Keratinocyte (primary cell): Measurements from ENCODE around the gene ARCN1. TPM values are rescaled to one million over a fixed set of nuclear protein-coding genes. Genes with fewer than 3 reads are reported as not detected.

Experiments
- DNase-seq: peaks from one replicate; pipeline ENCODE4 v3.0.0-alpha.2; 2011; ENCODE audit warnings: low read depth, missing footprints, low spot score
- FAIRE-seq: peaks from 2 replicates; lab custom pipeline; 2011; peaks lifted over from hg19 to GRCh38; lab: Jason Lieb, UNC
- H2AFZ ChIP-seq: 2 replicates; pipeline ENCODE4 v1.6.0; 2012; ENCODE audit warnings: low read length, control low read depth, inconsistent platforms; ENCODE audit not compliant: control insufficient read depth
- H3K27ac ChIP-seq: 2 replicates; pipeline ENCODE4 v1.5.1; 2011; ENCODE audit warnings: low read length; ENCODE audit not compliant: control insufficient read depth, insufficient read depth
- H3K27me3 ChIP-seq: 3 replicates; pipeline ENCODE4 v1.6.0; 2011; ENCODE audit warnings: low read length; ENCODE audit not compliant: control insufficient read depth, insufficient read depth; ENCODE audit errors: extremely low read depth
- H3K36me3 ChIP-seq, 2 experiments: 2 replicates in 1 of 2; 3 replicates in 1 of 2; pipeline ENCODE4 v1.5.1; 2011; ENCODE audit warnings: low read length in 2 of 2, mild to moderate bottlenecking in 1 of 2; ENCODE audit not compliant: control insufficient read depth in 2 of 2, insufficient read depth in 2 of 2; ENCODE audit errors: extremely low read depth in 1 of 2
- H3K4me1 ChIP-seq: 3 replicates; pipeline ENCODE4 v1.5.1; 2011; ENCODE audit warnings: low read length; ENCODE audit not compliant: control insufficient read depth, insufficient read depth; ENCODE audit errors: extremely low read depth
- H3K4me2 ChIP-seq: 3 replicates; pipeline ENCODE4 v1.6.0; 2011; ENCODE audit warnings: low read depth, low read length; ENCODE audit not compliant: control insufficient read depth, insufficient read depth; ENCODE audit errors: extremely low read depth
- H3K4me3 ChIP-seq, 3 experiments: fragments of 200-600 bp in 1 of 3; sonication (generic) in 1 of 3; 2 replicates in 2 of 3; 3 replicates in 1 of 3; pipeline ENCODE4 v1.5.1; 2011 to 2016; ENCODE audit warnings: low read length in 3 of 3, mild to moderate bottlenecking in 3 of 3, control low read depth in 2 of 3, inconsistent platforms in 1 of 3, low read depth in 1 of 3, mixed read lengths in 1 of 3, mixed run types in 1 of 3, moderate library complexity in 1 of 3; ENCODE audit not compliant: control insufficient read depth in 2 of 3, insufficient read depth in 2 of 3; ENCODE audit errors: extremely low read depth in 1 of 3
- H3K79me2 ChIP-seq: 2 replicates; pipeline ENCODE4 v1.6.0; 2012; ENCODE audit warnings: low read length; ENCODE audit not compliant: control insufficient read depth, insufficient read depth
- H3K9ac ChIP-seq: 3 replicates; pipeline ENCODE4 v1.6.0; 2011; ENCODE audit warnings: low read length; ENCODE audit not compliant: control insufficient read depth, insufficient read depth; ENCODE audit errors: extremely low read depth
- H3K9me1 ChIP-seq: 3 replicates; pipeline ENCODE4 v1.6.0; 2011; ENCODE audit warnings: low read length; ENCODE audit not compliant: control insufficient read depth, insufficient read depth; ENCODE audit errors: extremely low read depth
- H3K9me3 ChIP-seq: 2 replicates; pipeline ENCODE4 v1.5.1; 2012; ENCODE audit warnings: low read depth, low read length; ENCODE audit not compliant: control insufficient read depth
- H4K20me1 ChIP-seq: 3 replicates; pipeline ENCODE4 v1.6.0; 2011; ENCODE audit warnings: low read length; ENCODE audit not compliant: control insufficient read depth, insufficient read depth; ENCODE audit errors: extremely low read depth
- CTCF ChIP-seq, 3 experiments: IDR thresholded peaks in 1 of 3; conservative IDR thresholded peaks in 1 of 3; optimal IDR thresholded peaks in 1 of 3; 2 replicates in 2 of 3; 3 replicates in 1 of 3; pipeline versions ENCODE3 to v1.5.1; 2011; ENCODE audit warnings: low read length in 3 of 3, mild to moderate bottlenecking in 3 of 3, moderate library complexity in 2 of 3, control low read depth in 1 of 3, inconsistent platforms in 1 of 3; ENCODE audit not compliant: insufficient read depth in 2 of 3; ENCODE audit errors: extremely low read depth in 1 of 3
- EZH2 ChIP-seq: IDR thresholded peaks from one replicate; pipeline ENCODE4 v1.6.1; 2012; ENCODE audit warnings: inconsistent platforms, mild to moderate bottlenecking, low read length, moderate library complexity
- dilution Hi-C: fragments of 300-500 bp; cut with MboI; formaldehyde crosslinking; loops from one replicate; pipeline ENCODE4 v1.7.0; 2020; ENCODE audit warnings: low sequenced_read_pairs; ENCODE audit not compliant: extremely low pct_ligation_motif_present
- polyA plus RNA-seq, 5 experiments: library from polyadenylated mRNA; depleted of rRNA in 3 of 5; stranded (reverse) in 3 of 5; stranded (forward) in 1 of 5; unstranded in 1 of 5; fragments of >200 nt; gene quantifications; 1 replicate in 1 of 5; 2 replicates in 3 of 5; 3 replicates in 1 of 5; pipeline versions ENCODE4 v1.2.1 to v1.2.3, GENCODE V29; 2011 to 2012; ENCODE audit warnings: missing spikeins in 2 of 5, low read depth in 1 of 5, low replicate concordance in 1 of 5

The ARCN1 gene
- polyA plus RNA-seq, 1 donor (not counting 4 experiments of a cell fraction or from before 2014, with no cell fraction given), result 150 TPM

- H3K4me1 ChIP-seq, result peaks cover 2% of the 10 kb centered on the region
- H3K4me2 ChIP-seq, result no peak overlapping the region
- H3K36me3 ChIP-seq, result peaks cover 11 to 13% of the 10 kb centered on the region in 2 experiments
- H2AFZ ChIP-seq, result no peak overlapping the region
- TF ChIP-seq EZH2 (no peak), CTCF (optimal IDR thresholded peaks at IDR 0.05 in 1 of 3, IDR thresholded peaks at IDR 0.05 in 1 of 3, conservative IDR thresholded peaks at IDR 0.05 in 1 of 3; ENCODE audit: extremely low read depth in 1 of 3, insufficient read depth in 2 of 3, low read length in 3 of 3) (no peak)
- no peaks in the 10 kb centered on the region for H3K9me3 ChIP-seq
- no peak overlapping the region for H3K4me3 ChIP-seq
- FAIRE-seq, result no peak
- H3K79me2 ChIP-seq, result no peaks in the 10 kb centered on the region
- H4K20me1 ChIP-seq, result no peaks in the 10 kb centered on the region
- dilution Hi-C loops, result no loop called here
- no peak overlapping the region for H3K9ac ChIP-seq
- no peak overlapping the region for H3K27ac ChIP-seq
- no peaks in the 10 kb centered on the region for H3K9me1 ChIP-seq
- no peak for DNase-seq
- H3K27me3 ChIP-seq, result no peaks in the 10 kb centered on the region
Observed at GRCh38 chr11:118528511-118528910, 43.7 kb upstream of the ARCN1 start.

- H3K9me3 ChIP-seq, result no peaks in the 10 kb centered on the region
- DNase-seq, result no peak
- peak overlapping the region in 1 of 3 experiments; percentile 74 for H3K4me3 ChIP-seq
- no peaks in the 10 kb centered on the region for H3K27me3 ChIP-seq
- H2AFZ ChIP-seq, result no peak overlapping the region
- H3K79me2 ChIP-seq, result no peaks in the 10 kb centered on the region
- H3K4me2 ChIP-seq, result peak overlapping the region; percentile 61
- dilution Hi-C loops, result no loop called here
- H3K9me1 ChIP-seq, result no peaks in the 10 kb centered on the region
- no peaks in the 10 kb centered on the region for H4K20me1 ChIP-seq
- H3K36me3 ChIP-seq, result peaks cover 6 to 7% of the 10 kb centered on the region in 2 experiments
- no peak overlapping the region for H3K27ac ChIP-seq
- no peak overlapping the region for H3K9ac ChIP-seq
- H3K4me1 ChIP-seq, result peaks cover 2% of the 10 kb centered on the region
- no peak for FAIRE-seq
- TF ChIP-seq EZH2 (no peak), CTCF (optimal IDR thresholded peaks at IDR 0.05 in 1 of 3, IDR thresholded peaks at IDR 0.05 in 1 of 3, conservative IDR thresholded peaks at IDR 0.05 in 1 of 3; ENCODE audit: extremely low read depth in 1 of 3, insufficient read depth in 2 of 3, low read length in 3 of 3) (no peak)
Observed at GRCh38 chr11:118529584-118530175, 42.5 kb upstream of the ARCN1 start.
